GM19025 (cell line): ENCODE results near the gene RAB3A.

ENCODE experiments used
- ATAC-seq: cut with Tn5 transposase; IDR thresholded peaks from one replicate; pipeline ENCODE4 v1.9.1; 2021; ENCODE audit warnings: mild to moderate bottlenecking, low read depth, moderate library complexity; ENCODE audit not compliant: unreplicated experiment

RAB3A gene

DNA sequence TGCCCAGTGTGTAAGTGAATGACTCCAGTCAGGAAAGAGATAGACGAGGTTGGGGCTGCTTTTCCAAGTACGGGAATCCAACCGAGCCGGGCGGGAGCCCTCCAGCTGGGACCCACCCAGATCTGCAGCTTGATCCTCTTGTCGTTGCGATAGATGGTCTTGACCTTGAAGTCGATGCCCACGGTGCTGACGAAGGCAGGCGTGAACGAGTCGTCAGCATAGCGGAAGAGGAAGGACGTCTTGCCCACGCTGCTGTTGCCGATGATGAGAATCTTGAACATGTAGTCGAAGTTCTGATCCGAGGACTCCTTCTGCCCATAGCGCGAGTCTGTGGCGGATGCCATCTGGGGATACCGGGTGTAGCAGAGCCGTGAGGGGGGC lies 1.5 kb downstream of the RAB3A start:
- no peak for ATAC-seq

DNA sequence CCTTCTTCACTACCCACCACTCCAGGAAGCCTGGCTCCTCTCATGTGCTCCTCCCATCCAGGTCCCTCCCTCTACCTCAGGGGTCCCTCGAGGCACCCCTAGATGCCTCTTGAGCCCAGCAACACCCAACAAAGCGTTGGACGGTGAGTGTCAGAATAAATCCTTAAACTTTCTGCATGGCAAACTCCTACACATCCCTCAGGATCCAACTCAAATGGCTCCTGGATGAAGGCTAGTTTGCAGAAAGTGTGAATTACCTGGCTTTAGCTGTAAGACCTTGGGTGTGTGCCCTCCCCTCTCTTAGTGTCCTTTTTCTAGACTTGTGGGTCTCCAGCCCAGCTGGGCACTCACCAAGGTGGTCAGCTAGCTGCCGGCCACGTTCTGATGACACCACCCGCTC lies 5.5 kb downstream of the RAB3A start:
- ATAC-seq: no peak

DNA sequence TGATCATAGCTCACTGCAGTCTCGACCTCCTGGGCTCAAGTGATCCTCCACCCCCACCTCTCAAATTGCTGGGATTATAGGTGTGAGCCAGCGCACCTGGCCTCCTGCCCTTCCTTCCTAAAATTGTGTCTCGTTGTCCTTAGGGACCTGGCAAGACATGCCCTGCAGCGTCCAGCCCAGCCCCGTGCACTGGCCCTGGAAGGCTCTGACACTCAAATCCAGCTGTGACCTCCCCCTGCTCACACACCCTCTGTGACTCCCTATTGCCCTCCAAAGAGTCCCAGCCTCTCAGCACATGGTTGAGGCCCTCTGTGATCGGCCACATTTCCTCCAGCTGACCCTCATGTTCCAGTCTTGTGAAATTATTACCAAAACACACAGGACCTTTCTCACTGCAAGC lies 5.9 kb downstream of the RAB3A start:
- ATAC-seq: no peak

DNA sequence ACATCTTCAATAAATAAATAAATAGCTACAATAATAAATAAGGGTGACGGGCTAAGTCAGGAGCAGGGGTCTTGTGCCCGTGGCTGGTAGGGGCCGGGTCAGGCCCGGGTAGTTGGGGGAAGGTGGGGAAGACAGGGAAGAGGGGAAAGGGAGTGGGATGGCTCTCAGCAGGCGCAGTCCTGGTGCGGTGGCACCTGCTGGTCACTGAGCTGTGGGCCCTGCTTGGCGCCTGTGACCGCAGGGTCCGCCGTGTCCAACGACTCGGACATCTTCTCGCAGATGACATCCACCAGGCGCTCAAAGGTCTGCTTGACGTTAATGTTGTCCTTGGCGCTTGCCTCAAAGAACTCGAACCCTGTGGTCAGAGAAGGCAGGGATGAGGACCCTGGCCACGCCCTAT lies 6.5 kb downstream of the RAB3A start:
- ATAC-seq: no peak

DNA sequence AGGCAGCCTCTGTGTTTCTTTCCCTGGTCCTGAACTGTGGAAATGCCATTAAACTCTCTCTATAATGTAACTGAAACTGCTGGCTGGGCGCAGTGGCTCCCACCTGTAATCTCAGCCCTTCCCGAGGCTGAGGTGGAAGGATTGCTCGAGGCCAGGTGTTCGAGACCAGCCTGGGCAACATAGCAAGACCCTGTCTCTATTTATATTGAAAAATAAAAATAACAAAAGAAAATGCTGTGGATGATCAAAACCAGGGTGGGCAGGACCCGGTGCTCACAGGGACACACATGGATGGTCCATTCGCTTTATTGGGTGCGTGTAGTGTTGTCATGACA lies 7.4 kb downstream of the RAB3A start:
- ATAC-seq: no peak

DNA sequence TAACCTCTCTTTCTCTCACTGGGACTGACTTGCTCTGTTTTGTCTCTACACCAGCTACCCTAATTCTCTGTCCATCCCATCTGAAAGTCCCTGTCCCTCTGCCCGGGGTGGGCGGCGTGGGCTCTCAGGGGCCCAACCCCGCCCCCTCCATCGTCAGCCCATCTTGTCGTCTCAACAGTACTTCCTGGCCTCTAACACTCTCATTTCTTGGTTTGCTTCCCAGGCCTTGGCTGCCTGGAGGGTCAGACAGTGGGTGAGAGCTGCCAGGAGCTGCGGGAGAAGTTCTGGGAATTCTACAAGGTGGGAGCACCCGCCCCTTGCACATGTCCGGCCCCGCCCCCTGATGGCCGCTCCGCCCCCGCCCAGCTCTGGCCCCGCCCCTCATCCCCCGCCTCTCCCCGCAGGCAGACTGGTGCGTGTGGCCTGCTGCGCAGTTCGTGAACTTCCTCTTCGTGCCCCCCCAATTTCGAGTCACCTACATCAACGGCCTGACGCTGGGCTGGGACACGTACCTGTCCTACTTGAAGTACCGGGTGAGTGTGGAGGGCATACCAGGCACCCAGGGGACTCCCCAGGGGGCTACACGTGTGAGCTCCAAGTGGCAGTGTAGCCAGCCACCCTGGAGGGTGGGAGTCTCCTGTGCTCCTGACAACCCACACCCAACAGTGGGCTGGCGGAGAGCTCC lies 9.1 kb downstream of the RAB3A start:
- no peak for ATAC-seq

DNA sequence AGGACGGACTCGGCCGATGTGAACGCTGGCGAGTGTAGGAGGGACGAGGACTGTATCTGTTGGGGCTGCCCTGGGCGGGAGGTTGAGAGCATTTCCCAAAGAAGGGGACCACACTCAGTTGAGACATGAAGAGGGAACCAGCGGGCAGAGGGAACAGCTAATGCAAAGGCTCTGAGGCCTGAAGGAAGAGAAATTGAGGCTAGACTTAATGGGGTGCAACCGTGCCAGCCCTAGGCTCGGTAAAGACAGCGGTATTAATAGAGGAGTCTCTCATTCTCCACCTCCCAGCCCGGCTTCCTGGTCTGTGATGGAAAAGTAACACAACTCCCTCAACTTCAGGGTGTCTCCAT lies 9.7 kb downstream of the RAB3A start:
- ATAC-seq: no peak

DNA sequence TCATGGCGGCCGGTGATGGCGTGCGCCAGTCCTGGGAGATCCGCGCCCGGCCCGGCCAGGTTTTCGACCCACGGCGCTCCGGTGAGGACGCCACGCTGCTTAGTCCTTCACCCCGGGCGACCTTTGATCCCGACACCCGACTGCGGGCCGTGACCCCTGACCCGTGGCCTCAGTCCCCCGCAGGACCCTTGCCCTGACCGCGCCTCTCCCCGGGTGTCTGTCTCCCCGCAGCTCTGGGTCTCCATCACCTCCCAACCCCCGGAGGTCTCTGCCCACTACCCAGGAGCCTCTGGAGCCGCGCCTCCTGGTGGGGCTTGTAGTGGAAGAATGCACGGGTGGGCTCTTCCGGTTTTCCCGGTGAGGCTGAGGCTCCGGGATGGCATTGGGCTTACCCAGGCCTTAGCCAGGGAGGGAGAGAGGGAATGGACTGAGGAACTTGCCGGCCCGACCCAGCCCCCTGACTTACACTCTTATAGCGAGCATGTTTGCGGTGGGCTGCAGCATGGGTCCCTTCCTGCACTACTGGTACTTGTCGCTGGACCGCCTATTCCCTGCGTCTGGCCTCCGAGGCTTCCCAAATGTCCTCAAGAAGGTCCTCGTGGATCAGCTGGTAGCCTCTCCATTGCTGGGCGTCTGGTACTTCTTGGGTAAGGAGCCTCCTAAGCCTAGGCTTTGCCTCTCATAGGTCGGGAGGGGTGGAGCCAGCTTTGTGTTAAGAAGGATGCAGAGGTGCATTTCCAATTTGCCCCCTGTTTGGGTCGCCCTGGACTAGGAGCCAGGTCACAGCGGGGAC lies 10.3 kb downstream of the RAB3A start:
- ATAC-seq: no peak

DNA sequence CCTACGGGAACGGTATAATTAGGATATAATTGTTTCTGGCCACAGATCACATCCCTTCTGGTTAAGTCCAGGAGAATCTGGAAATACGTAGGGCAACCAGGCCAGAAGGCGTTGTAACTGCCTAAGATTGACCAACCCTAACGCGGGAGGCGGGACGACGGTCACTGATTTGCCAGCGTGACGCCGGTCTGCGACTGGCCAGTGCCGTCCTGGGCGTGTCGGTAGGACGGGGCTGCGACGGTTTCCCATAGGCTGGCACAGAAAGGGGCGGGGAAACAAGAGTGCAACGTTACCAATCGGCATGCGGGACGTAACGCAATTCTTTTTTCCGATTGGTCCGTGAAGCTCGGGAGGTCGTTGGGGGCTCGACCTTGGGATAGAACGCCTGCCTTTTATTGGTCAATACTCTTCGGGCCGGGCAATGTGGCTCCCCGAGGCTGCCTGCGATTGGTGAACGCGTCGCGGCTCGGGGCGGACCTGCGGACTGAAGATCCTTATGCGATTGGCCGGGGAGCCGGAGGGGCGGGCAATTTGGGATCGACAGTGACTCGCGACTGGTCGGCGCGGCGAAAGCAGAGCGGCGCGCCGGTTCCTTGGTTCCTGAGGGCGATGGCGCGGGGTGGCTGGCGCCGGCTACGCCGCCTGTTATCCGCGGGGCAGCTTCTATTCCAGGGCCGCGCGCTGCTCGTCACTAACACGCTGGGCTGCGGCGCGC lies 11.0 kb downstream of the RAB3A start, which contains the start of gene MPV17L2:
MPV17L2 (plus strand) TSS at position 546 of the 715 bp plus-strand sequence; CDS start at position 610, 64 bp downstream.
- peak; percentile 87 for ATAC-seq

DNA sequence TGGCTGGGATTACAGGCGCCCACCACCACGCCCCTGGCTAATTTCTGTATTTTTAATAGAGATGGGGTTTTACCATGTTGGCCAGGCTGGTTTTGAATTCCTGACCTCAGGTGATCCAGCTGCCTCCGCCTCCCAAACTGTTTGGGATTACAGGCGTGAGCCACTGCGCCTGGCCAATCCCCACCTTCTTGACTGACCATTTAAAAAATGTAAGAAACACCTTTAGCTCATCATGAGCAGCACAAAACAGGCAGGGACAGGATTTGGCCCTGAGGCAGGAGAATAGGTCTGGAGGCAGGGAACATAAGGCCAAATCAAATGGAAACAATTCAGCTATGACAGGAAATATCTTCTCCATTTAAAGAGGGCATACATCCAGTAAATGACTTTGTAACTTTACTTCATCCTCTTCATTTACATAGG lies 12.2 kb downstream of the RAB3A start:
- ATAC-seq: no peak

DNA sequence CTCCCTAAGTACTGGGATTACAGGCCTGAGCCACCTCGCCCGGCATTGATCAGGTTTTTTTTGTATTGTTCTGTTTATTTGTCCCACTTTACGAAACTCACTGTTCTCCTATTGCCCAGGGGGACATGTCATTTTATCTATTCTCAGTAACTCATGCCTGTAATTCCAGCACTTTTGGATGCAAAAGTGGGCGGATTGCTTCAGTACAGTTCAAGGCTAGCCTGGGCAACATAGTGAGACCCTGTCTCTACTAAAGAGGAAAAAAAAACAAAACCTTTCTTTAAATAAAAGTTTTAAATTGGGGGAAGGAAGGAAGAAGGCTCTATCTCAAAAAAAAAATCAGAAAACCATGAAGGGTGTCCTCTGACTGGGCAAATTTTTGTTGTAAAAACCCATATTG lies 13.6 kb downstream of the RAB3A start:
- no peak for ATAC-seq

DNA sequence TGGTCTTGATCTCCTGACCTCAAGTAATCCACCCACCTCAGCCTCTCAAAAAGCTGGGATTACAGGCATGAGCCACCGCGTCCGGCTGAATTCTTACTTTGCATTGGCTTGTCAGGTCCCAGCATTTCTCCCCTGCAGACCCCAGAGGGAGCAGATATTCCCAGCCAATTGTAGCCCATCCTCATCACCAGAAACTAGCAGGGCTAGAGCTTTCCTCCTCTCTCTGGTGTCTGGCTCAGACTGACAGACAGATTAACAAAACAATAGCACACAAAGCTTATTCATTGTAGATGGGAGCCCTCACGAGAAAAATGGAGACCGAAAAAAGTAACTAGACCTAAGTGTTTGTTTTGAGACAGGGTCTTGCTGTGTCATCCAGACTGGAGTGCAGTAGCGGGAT lies 18.3 kb downstream of the RAB3A start:
- ATAC-seq: no peak

DNA sequence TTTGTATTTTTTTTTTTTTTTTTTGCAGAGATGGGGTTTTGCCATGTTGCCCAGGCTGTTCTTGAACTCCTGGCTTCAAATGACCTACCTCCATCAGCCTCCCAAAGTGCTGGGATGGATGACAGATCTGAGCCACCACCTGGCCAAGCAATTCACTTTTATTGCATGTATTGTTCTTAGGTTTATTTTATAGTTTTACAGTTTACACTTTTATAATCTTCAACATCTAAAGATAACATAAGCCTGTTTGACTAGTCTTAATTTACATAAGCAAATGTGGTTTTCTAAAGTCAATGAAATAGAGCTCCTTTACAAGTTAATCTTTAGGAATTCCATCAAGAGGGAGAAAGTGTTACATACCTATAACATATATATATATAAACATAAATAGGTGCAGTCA lies 20.3 kb downstream of the RAB3A start:
- ATAC-seq: no peak

DNA sequence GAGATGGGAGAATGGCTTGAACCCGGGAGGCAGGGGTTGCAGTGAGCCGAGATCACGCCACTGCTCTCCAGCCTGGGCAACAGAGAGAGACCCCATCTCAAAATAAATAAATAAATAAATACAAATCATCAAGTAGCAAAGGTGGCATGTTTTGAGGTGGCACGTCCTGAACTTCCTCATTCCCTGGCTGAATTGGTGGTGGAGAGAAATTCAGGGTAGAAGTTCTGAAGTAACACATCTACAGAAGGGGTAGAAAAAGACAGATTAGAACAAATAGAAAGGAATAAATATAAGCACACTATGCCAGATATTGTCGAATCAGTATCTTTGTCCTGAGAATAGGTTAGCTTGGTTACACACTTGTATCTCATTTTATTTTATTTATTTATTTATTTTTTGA lies 23.9 kb downstream of the RAB3A start:
- ATAC-seq: no peak

DNA sequence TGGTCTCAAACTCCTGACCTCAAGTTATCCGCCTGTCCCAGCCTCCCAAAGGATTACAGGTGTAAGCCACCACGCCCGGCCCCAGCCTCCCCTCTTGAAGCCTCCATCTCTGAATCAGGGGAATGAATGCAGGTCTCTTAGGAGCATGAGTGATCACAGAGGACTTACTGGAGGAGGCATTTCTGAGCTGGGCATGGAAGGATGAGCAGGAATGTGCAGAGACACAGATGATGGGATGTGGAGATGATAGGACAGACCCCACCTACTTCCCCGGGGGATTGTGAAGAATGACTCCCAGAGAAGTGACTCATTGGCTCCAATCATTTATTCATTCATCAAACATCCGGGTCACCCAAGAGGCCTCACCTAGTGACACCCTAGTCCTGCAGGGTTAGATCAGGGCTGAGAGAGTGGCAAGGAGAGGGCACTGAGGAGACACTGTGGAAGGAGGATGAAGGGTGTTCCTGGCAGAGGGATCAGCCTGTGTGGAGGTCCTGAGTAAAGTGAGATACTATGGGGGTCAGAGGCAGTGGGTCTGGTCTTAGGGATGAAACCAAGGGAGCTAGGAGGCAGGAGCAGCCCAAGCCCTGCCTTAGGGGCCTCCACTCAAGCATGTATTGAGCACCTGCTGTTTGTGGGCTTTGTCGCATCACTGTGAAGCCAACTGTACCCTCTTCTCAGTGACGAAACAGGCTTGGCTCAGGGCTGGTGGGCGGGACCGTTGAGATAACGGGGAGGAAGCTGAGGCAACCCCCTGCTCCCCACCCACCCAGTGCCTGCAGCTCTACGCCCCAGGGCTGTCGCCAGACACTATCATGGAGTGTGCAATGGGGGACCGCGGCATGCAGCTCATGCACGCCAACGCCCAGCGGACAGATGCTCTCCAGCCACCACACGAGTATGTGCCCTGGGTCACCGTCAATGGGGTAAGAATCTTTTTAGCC lies 27.2 kb downstream of the RAB3A start:
- no peak for ATAC-seq

DNA sequence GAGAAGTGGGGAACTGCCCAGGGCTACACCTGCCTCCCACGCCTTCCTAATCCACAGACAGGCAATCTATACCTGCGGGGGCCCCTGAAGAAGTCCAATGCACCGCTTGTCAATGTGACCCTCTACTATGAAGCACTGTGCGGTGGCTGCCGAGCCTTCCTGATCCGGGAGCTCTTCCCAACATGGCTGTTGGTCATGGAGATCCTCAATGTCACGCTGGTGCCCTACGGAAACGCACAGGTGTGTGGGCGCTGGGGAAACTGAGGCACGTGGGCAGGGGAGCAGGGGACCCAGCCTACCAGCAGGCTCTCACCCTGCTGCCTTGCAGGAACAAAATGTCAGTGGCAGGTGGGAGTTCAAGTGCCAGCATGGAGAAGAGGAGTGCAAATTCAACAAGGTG lies 28.9 kb downstream of the RAB3A start:
- no peak for ATAC-seq

DNA sequence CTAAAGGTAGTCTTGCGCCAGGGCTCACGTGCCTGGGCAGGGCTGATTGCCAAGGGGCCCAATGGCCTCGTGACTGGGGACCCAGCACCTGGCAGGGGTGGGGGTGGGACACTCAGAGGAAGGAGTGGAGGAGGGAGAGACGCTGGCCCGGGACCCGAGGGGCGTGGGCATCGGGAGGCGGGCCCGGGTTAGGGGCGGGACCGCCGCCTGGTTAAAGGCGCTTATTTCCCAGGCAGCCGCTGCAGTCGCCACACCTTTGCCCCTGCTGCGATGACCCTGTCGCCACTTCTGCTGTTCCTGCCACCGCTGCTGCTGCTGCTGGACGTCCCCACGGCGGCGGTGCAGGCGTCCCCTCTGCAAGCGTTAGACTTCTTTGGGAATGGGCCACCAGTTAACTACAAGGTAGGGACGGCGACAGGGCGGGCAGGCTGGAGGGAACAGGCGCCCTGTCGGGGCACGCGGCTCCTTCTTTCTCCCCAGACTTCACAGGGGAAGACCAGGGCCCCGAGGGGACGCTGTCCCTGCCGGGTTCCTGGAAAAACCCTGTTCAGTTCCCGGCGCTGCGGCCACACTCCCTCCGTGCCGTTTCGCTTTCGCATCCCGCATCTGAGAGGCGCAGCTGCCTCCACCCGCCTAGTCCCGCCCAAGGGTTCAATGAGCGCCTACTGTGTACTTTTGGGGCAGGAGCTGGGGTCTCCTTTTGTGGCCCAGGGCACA lies 30.1 kb downstream of the RAB3A start, which contains the start of gene IFI30:
IFI30 (plus strand) TSS at position 242 of the 717 bp plus-strand sequence; CDS start at position 271, 29 bp downstream.
- peak; percentile 41 for ATAC-seq

DNA sequence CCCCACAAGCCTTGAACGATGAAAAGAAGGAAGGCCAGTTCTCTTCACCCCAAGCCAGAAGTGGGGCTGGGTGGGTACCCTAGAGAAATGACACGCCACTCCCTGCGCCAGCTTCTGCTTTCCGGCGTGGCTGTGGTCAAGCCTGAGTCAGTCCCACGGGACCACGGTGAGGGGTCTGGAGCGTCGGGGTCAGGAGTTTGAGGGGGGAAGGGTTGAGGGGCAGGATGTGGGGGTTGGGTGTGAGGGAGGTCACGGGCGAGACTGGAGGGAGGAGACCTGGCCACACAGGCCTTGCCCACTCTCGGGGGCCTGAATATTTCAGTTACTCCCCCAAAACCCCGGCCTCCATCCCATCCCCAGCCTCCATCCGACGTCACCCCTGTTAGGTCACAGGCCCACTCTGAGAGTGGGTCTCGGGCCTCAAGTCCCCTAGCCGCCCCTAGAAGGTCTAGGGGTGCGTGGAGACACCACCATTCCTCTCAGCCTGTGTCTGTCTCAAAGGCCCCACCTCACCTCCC lies 30.7 kb downstream of the RAB3A start:
- ATAC-seq: peak; percentile 4

DNA sequence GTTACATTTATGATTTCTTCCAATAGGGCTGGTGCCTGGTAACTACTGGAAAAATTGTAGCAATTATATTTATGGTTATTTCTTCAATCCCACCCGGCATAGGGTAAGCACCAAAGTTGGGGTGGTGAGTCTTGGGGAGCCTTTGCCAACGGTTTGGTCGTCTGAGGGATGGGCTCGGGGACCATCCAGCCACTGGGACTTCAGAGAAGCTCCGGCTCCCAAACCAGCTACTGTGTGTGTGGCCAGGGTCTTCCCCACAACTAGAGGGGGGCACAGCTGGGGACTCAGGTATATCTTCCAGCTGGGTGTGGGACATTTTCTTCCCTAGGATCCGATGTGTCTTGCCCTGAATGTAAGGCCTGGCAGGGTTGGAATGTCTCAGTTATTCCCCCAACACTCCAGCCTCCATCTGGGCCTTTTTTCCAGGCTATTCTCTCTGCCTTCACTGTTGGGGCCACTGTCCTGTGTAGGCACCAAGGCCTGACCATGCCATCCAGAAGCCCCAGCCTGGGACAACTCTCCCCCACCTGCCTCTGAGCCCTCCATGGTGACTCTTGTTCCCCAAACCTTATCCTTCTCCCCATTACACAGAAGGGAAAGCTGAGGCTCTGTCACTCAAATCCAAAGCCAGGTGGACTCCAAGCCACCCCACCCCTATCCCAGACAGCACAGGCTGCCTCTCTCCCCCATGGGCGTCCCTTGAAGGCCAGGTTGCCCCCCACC lies 31.4 kb downstream of the RAB3A start:
- ATAC-seq: no peak
